Stimulated activated CD8-positive, alpha-beta memory T cell treated with anti-CD3 and anti-CD28 coated beads, Interleukin-15, amount 100 ng/mL, for 48 hours (primary cell): ENCODE measurements around the gene SLC22A14.
"Not testable (repeated sequence)": the region's sequence is repeated elsewhere in the genome, so short reads cannot be mapped to it uniquely, and the experiment has no call there.

Source experiments
- DNase-seq, 2 donors: peaks; one replicate each; pipeline ENCODE4 v3.0.0-alpha.2; 2020; ENCODE audit warnings: low read depth in 2 of 2

Gene SLC22A14

GRCh38 chr3:38313695-38314094, 31.6 kb downstream of the SLC22A14 start:
- no peak for DNase-seq

- no peak for DNase-seq
Measured at GRCh38 chr3:38314112-38314763, 32.1 kb downstream of the SLC22A14 start.

- DNase-seq: no peak
Measured at GRCh38 chr3:38314764-38315487, 32.8 kb downstream of the SLC22A14 start.

- DNase-seq: no peak
Measured at GRCh38 chr3:38315488-38316230, 33.6 kb downstream of the SLC22A14 start.

GRCh38 chr3:38316356-38317191, 34.5 kb downstream of the SLC22A14 start:
- no peak for DNase-seq

GRCh38 chr3:38317192-38317759, 35.2 kb downstream of the SLC22A14 start:
- DNase-seq: no peak

- no peak for DNase-seq
Measured at GRCh38 chr3:38318766-38319671, 36.9 kb downstream of the SLC22A14 start.

- DNase-seq: not testable (repeated sequence)
Measured at GRCh38 chr3:38320638-38321037, 38.5 kb downstream of the SLC22A14 start.

- DNase-seq: no peak
Measured at GRCh38 chr3:38323060-38323459, 41.0 kb downstream of the SLC22A14 start.

- no peak for DNase-seq
Measured at GRCh38 chr3:38325256-38325655, 43.2 kb downstream of the SLC22A14 start.

GRCh38 chr3:38327335-38328009, 45.4 kb downstream of the SLC22A14 start:
- no peak for DNase-seq

- DNase-seq: no peak
Measured at GRCh38 chr3:38331257-38332022, 49.3 kb downstream of the SLC22A14 start.

- no peak for DNase-seq
Measured at GRCh38 chr3:38332201-38332600, 50.1 kb downstream of the SLC22A14 start.

GRCh38 chr3:38334142-38335055, 52.3 kb downstream of the SLC22A14 start:
- no peak for DNase-seq

- DNase-seq: no peak
Measured at GRCh38 chr3:38335263-38335662, 53.2 kb downstream of the SLC22A14 start.

GRCh38 chr3:38337703-38338102, 55.6 kb downstream of the SLC22A14 start:
- no peak for DNase-seq

GRCh38 chr3:38343797-38344594, 61.9 kb downstream of the SLC22A14 start:
- DNase-seq: no peak
